NB4 (cell line): ENCODE measurements around the gene TNS1.

Experiments used
- DNase-seq: peaks from one replicate; pipeline ENCODE4 v3.0.0; 2010; ENCODE audit warnings: low read depth
- H3K4me3 ChIP-seq: one replicate; pipeline ENCODE4 v1.5.1; 2011; ENCODE audit warnings: mild to moderate bottlenecking, low read depth, low read length, moderate library complexity
- CTCF ChIP-seq: IDR thresholded peaks from one replicate; pipeline ENCODE4 v1.5.1; 2012; ENCODE audit warnings: low read depth, low read length
- MAX ChIP-seq: IDR thresholded peaks from 2 replicates; pipeline ENCODE4 v1.6.1; 2011; ENCODE audit warnings: low read depth, low read length
- MYC ChIP-seq: IDR thresholded peaks from 2 replicates; pipeline ENCODE4 v1.6.1; 2011; ENCODE audit warnings: low read depth, low read length
- POLR2A ChIP-seq: IDR thresholded peaks from 2 replicates; pipeline ENCODE4 v1.6.1; 2011; ENCODE audit warnings: mild to moderate bottlenecking; ENCODE audit not compliant: insufficient read length; ENCODE audit errors: extremely low read depth

Gene TNS1

GRCh38 chr2:217820904-217821303, 181.9 kb downstream of the TNS1 start:
- no peak for TF ChIP-seq CTCF
- TF ChIP-seq MAX: no peak
- TF ChIP-seq POLR2A: no peak
- TF ChIP-seq MYC: no peak
- no peak for DNase-seq
- no peak overlapping the region for H3K4me3 ChIP-seq

GRCh38 chr2:217820091-217820819, 182.5 kb downstream of the TNS1 start:
- H3K4me3 ChIP-seq: no peak overlapping the region
- TF ChIP-seq POLR2A (no peak), MYC (no peak), MAX (no peak), CTCF (no peak)
- DNase-seq: no peak

GRCh38 chr2:217818293-217818850, 184.4 kb downstream of the TNS1 start:
- TF ChIP-seq MYC: no peak
- TF ChIP-seq POLR2A: no peak
- no peak for TF ChIP-seq CTCF
- no peak for TF ChIP-seq MAX
- H3K4me3 ChIP-seq: no peak overlapping the region
- no peak for DNase-seq

GRCh38 chr2:217817466-217818292, 185.1 kb downstream of the TNS1 start:
- DNase-seq: no peak

More at GRCh38 chr2:217817466-217818292, 185.1 kb downstream of the TNS1 start:
- no peak for TF ChIP-seq POLR2A
- TF ChIP-seq MAX: no peak
- TF ChIP-seq MYC: no peak
- TF ChIP-seq CTCF: no peak
- no peak overlapping the region for H3K4me3 ChIP-seq
